Measurements from ENCODE around the gene CAMK2G.
"Not testable (repeated sequence)": the region's sequence is repeated elsewhere in the genome, so short reads cannot be mapped to it uniquely, and the experiment has no call there.

The CAMK2G gene

DNA sequence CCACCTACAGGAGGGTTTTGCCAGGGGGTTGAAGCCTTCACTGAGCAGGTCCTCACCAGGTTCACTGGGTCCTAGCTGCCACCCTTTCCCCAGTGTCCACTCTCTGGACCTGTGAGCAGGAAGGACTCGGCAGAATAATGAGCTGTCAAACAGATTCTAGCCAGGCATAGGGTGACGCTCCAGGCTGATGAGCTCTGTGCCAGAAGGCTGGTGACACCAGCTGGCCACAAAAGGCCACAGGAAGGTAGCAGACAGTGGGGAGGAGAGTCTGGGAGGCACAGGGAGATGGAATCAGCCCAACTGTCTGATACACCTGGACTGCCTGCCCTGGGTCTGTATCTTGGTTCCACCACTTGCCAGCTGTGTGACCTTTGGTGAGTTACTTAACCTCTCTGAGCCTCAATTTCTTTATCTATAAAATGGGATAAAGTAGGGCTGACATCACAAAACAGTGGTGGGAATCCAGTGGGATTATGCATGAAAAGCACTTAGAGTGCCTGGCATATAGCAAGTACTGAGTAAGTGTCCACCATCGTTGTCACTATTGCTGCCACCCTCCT lies 36.3 kb downstream of the CAMK2G start:
- no peak for DNase-seq

DNA sequence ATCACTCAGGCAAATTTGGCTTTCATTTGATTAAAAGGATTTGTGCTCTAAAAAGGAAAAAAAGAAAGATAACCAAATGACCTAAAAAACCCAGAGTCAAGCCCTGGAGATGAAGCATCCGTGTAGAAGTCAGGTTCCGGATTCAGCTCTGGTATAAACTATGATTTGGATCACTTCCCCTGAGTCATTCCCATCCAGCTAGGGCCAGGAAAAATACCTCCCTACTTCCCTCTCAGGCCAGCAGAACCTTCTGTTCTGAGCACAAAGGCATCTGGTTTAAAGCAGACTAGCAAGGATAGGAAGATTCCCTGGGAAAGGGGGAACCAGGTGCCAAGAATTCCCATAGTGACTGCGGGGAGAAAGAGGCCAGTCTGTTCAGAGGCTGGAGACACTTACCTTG lies 37.3 kb downstream of the CAMK2G start:
- no peak for DNase-seq

DNA sequence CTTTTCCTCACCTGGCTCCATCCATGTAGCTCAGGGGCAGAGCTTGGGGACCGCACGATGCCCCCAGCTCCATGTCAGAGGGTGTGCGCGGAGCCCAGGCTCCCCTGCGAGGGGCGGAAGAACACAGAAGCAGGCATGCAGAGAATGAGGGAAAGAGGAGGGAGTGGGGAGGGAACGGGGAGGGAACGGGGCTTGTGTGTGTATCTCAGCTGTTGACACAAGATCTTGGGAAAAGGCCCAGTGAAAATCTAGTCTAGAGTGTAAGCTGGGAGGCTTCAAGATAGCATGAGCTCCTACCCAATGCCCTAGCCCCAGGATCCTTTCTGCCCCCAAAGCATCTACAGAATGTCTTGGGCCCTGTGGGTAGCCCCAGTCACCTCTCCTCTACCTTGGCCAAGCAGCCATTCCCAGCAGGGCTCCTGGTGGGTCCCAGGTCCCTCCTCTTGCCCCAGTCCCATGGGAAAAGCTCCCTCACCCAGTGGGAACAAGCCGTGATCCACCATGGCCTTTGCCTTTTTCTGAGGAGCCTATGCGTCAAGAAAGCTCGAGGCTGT lies 37.9 kb downstream of the CAMK2G start:
- no peak for DNase-seq

DNA sequence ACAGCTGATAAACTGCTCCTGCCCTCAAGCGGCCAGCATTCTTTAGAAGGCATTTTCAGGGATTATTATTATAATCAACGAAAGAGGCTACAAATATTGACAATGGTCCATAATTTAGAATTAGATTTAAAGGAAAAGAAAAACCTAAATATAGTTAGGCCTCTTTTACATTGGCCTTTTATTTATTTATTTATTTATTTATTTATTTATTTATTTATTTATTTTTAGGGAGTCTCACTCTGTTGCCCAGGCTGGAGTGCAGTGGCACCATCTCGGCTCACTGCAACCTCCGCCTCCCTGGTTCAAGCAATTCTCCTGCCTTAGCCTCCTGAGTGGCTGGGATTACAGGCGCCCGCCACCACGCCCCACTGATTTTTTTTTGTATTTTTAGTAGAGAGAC lies 45.3 kb downstream of the CAMK2G start:
- DNase-seq = not testable (repeated sequence)

DNA sequence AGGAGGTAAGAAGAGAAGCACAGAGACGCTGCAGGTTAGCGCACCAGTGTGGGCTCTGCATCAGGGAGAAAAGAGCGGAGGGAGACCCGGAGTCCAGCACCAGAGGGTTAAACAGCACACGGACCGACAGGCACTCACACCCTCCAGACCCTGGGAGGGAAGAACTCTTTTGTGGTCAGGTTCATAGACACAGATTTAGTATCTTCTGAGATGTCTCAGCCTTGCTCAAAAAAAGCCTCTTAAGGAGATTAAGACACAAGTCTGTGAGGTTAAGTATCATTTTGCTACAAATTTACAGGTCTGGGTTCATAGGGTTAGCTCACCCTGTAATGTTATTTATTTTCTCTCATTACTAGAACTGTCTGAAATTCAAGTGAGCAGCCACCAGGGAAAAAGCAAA lies 46.2 kb downstream of the CAMK2G start:
- DNase-seq = no peak

DNA sequence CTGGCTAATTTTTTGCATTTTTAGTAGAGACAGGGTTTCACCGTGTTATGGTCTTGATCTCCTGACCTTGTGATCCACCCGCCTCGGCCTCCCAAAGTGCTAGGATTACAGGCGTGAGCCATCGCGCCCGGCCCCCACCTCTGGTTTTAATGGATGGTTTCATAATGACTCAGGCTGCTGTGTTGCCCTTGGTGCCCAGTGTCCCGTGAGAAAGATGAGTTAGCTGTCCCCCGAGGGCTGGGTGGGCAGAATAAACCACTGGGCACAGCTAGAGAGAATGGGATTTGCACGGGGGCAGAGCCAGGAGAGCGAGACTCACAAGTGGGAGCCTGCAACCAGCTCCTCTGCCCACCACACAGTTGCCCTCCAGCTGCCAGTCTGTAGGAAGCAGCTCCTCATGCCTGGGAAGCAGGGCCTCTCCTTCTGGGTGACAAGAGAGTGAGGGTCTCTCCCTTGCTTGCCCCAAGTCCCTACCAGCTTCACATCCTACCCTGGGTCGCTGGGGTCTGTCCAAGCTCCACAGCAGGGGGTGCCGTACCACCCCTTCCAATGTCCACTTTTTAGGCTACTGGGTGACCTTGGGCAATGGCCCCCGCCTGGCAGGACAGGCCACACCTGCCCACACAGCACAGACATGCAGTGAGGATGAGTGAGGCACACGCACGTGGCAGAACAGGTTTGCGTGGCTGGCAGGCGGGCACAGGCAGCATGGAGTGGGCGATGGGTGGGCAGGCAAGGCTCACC lies 46.8 kb downstream of the CAMK2G start:
- no peak for DNase-seq

DNA sequence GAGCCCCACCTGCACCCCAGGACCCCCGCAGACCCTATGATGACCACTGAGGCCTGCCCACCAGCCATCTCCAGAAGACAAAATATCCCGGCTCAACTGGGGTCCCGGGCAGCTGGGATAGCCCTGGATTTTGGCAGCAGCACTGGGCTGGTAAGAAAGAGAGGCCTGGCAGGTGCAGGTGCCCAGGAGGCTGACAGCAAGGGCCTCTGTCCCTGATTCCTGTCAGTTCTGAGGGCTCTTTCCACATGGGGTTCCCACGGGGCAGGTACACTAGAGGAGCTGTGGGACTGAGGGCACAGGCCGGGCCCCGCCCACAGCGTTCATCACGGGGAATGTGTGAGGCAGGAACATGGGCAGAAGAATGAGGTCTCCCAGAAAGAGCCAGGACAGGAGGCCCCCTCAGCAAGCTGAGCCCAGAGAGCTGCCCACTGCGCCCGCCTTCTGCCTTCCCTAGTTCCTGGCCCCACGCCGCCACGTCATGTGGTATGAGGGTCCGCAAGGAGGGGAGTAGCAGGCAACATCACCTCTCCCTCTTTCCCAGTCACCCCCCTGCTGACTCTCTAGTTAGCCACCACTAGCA lies 50.1 kb downstream of the CAMK2G start:
- DNase-seq = no peak

DNA sequence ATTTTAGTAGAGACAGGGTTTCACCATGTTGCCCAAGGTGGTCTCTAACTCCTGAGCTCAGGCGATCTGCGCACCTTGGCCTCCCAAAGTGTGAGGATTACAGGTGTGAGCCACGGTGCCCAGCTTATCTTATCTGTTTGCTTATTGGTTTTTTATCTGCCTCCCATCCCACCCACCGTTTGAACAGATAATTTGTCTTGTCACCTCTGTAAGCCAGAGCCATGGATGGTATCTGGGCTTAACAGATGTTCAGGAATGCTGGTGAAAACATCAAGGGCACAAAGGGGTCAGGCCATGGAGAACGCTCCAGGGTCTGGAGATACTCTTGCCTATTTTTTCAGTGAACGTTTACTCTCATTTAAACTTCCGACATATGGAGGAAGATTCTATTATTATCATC lies 51.0 kb downstream of the CAMK2G start:
- DNase-seq = no peak

DNA sequence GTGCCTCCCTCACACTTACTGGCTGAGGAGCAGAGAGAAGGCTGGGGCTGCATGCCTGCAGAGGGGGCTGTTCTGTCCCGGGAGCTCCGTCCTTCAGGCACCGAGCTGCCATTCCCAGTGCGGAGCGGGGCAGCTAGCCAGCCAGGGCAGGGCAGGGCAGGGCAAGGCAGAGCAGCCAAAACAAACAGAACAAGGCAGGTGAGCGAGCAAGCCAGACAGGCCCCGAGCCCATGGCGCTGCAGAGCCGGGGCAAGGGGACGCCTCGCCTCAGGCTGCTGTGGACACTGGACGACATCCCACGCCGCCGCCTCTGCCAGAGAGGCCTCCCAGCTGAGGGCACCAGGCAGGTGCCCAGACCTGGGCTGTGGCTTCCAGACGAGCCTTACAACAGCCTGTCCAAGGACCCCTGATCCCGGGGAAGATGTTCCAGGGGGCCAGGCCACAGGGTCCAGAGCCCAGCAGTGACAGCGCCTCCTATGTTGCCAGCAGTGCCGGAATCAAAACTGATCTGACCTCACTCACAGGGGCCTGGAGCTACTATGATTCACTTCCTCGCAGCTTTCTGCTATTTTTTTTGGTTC lies 54.8 kb downstream of the CAMK2G start:
- no peak for DNase-seq

DNA sequence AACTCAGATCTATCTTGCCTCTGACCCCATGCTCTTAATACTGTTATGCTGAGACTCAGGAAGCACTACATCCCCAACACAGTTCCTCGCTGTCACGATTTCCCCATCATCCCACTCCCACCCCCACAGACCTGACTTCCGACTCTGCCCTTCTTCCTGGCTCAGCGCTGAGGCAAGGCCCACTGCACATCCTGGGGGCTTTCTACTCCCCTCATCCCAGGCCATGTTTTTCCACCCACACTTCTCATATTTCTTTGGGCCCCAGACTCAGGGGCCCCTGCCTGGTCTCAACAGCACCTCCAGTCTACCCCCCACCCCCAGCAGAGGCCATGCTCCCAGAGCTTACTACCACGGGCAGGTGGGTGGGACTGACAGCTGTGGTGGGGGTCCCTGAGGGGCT lies 55.3 kb downstream of the CAMK2G start:
- no peak for DNase-seq

DNA sequence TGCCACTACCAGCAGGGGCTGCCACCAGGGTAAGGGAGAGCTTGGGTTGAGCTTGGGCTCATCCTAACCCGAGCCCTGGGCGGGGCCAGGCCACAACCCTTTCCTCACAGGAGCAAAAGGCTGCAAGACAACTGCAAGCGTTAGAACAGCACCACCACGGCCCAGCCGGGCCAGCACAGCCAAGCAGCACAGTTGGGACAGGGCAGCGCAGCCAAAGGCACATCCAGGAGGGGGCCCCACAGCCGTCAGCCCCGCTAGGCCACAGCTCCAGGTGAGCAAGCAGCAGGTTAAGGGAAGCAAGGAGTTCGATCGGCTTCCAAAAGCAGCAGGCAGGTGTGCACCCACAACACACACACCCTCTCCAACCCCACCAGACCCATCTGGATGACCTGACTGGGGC lies 56.0 kb downstream of the CAMK2G start:
- DNase-seq = no peak

DNA sequence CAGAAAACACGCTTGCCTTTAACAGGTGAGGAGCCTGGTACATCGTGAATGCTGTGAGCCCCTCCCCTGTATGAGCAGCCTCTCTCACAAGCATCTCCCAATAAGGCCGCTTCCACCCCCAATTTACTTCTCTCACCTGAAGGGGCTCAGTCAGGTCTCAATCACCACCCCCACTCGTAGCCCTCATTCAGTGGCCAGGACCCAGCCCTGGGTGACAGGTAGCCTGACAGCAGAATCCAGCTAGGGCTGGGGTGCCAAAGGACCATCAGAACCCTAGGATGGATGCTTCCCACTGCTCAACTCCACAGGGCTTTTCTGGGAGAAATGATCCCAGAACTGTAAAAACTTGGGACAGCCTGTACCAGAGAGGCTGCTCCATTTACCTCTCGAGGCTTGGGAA lies 56.5 kb downstream of the CAMK2G start:
- DNase-seq = no peak

DNA sequence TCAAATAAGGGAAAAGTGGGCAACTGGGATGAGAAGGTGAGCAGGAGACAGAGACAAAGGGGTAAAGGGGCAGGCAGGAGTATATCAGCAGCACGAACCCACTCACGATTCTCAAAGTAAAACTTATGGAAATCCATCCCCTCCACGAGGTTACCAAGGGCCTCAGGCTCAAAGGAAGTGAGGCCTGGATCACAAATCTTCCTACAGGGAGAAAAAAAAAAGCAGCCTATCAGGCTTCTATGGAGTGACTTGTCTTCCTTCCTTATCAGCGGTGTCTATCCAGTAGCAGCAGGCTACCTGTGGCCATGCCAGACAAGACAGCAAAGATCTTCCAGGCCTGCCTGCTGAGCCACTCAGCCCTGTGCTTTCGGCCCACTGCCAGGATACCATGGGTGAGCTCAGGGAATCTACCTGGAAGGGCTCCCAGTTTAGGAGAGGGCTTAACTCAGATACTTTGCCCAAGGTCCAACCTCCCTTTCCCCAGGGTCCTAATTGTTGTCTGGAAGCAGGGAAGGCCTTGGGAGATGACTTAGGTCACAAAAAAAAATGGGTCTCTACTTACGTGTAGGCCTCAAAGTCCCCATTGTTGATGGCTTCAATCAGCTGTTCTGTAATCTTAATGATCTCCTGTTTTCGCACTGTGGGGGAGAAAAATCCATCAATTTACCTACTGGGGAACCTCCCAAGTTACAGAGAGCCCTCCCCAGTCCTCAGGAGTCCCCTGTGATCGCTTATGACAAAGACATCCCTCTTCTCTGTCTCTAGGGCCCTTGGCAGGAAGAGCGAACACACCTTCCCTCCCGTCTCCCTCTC lies 57.2 kb downstream of the CAMK2G start:
- no peak for DNase-seq

DNA sequence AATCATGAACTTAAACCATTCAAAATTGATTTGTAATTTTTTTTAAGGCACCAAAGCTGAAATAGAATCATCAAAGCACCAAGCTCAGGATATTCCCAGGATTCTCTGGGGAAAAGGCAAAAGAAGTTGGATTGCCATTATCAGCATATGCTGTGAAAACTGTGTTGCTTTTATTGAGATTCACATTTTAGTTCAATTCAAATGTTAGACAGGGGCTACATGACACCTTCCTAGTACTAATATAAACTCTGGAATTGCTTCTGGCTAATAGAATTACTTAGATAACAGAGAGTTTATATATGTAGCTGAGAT lies 58.7 kb downstream of the CAMK2G start:
- no peak for DNase-seq

DNA sequence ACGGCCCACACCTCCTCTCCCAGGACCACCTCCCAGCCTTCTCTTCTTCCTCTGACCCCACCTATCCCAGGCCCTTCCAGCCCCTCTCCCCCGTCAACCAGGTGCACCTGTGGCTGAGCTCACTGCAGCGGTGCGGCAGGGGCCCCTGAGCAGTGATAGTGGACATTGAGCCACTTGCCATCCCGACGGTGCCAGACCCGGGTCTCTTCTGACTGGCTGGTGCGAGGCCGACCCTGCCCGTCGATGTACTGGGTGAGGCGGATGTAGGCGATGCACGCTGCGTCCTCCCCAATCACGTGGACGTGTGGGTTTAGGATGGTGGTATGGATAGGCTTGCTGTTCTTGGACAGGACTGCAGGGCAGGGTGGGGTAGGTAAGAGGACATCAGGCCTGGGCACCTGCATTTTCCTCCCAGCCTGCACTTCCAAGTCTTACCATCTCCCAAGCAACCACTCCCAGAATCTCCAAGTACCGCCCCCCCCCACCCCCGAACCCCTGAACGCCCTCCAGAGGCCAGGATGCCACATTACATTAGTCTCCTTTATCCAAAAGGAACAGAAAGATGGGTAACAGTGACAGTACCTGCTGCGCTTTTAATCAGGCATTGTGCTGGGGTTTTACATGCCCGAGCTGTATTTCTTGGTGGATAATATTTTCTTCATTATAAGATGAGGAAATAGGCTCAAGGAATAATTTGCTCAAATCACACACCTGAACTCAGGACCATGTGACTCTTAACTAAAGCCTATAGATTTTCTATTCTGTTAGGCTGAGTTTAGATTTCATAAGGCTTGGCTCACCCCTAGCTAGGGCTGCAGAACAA lies 59.2 kb downstream of the CAMK2G start:
- DNase-seq = no peak

DNA sequence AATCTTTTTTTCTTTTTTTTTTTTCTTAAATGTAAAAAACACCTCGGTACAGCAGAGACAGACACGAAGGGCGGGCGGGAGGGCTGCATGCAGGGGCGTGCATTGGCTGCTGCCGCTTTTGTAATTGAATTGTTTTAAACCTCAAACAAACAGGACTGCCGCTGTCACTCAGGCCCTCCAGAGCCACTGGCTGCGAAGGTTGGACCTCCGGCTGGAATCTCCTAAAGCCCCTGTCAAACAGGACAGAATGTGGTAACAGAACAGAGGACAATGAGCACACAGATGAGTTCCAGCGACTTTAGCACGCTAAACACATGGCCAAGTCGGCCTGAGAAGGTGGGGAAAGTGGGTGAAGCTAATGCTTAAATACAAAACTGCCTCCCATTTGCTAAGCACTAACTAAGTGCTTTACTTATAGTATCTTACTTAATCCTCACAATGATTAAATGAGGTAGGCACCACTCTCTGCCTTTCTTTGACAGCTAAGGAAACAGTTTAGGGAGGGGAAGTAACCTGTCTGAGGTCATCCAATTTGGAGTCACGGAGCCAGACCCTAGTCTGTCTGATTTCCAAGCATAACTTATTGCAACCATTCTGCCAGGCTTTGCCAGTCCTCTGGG lies 60.0 kb downstream of the CAMK2G start:
- DNase-seq = no peak

DNA sequence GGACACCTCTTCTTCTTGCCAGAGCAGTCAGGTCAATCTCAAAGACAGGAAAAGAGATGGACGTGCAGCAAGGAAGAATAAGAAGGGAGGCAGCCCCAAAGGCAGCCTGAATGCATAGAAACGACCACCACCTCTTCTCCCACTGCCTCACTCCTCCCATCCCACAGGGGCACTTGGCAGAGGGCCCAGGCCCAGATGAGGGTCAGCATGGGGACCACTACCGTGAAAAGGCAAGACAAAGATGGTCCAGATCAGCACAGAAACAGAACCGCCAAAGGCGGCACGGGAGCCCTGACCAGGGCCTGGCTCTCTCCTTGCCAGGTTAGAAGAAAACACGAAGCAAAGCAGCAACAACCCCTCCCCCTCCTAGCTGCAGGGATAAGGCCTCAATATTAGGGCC lies 61.0 kb downstream of the CAMK2G start:
- DNase-seq = no peak

DNA sequence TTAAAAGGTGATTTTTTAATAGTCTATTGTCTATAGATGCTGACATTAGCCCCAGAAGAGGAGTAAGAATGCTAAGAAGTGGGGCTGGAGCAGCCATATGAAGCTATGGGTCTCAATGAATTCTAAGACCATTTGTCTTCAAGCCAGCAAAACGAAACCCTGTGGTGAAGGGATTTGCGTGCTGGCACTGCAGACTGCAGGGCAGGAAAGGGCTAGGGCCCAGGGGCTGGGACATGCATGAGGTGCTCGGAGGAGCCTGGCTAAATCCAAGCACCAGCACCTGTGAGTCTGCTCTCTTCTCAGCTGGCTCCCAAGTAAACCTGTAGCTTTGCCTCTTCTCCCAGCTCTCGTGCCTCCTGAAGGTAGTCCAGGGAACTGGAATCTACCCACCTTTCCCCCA lies 61.7 kb downstream of the CAMK2G start:
- no peak for DNase-seq

DNA sequence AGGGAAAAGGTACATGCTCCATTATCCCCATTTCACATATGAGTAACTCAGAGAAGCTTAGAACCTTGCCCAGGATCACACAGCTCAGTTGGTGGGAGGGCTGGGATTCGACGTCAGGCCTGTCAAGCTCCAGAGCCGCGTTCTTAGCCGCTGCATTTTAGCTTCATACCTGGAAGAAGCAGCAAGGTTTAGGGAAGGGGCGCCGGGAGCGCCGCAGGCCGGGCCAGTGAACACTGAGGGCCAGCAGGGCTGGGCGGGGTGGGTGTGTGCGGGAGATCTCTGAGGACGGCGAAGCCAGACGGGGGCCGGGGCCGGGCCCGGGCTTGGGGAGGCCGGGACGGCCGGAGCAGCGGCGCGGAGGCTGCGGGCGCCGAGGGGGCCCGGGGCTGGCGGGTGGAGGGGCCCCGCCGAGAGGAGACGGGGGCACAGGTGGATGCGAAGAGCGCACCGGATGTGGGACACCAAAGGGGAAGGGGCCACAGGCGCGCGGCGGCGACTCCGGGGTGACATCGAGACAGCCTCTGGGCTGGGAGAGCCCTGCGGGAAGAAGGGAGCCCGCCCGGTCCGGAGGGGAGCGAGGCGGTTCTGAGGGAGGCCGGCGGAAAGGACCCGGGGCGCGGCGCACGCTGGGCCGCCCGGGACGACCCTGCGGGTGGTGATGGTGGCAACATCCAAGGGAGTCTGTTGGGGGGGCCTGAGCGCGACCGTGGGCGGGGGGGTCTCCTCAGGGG lies 63.5 kb downstream of the CAMK2G start:
- peak; percentile 44 for DNase-seq

DNA sequence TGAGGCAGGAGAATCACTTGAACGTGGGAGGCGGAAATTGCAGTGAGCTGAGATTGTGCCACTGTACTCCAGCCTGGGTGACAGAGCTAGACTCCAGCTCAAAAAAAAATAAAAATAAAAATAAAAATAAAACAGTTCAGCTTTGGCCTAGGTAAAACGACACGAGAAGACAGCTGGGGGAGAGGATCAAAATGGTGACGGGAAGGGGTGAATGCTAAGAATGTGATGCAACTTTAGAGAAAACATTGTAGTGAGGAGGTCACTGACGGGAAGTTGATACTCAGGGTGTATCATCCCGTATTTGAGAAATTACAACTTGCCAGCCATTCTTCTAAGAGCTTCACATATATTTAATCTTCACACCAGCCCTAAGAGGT lies 64.0 kb downstream of the CAMK2G start:
- DNase-seq = no peak

All from CD4-positive, alpha-beta T cell treated with Interleukin-4 for 4 hours (primary cell).